Natural killer cell (primary cell): ENCODE measurements around the gene ULK4. TPM values are rescaled to one million over a fixed set of nuclear protein-coding genes. Genes with fewer than 3 reads are reported as not detected.

ENCODE experiments used
- ATAC-seq, 3 donors: fragments of 150-1000 bp in 2 of 3; fragments of 200-7000 bp in 1 of 3; cut with Tn5 transposase; 1 replicate in 1 of 3; 2 replicates in 2 of 3; pipeline ENCODE4 v1.10.0; 2021; ENCODE audit warnings: mild to moderate bottlenecking in 2 of 3, moderate library complexity in 2 of 3
- DNase-seq, 2 donors: peaks; one replicate each; pipeline versions ENCODE4 v3.0.0 to v3.0.0-alpha.2; 2013 to 2021; ENCODE audit warnings: mixed read lengths in 1 of 2
- H3K27ac ChIP-seq: one replicate; pipeline ENCODE4 v1.5.1; 2013; ENCODE audit warnings: mild to moderate bottlenecking, low read length
- H3K27me3 ChIP-seq: one replicate; pipeline ENCODE4 v1.6.1; 2013; ENCODE audit warnings: low read length; ENCODE audit not compliant: control insufficient read depth, insufficient read depth
- H3K36me3 ChIP-seq: one replicate; pipeline ENCODE4 v1.6.1; 2013; ENCODE audit warnings: low read length; ENCODE audit not compliant: control insufficient read depth, insufficient read depth
- H3K4me1 ChIP-seq: one replicate; pipeline ENCODE4 v1.6.1; 2013; ENCODE audit warnings: low read length; ENCODE audit not compliant: control insufficient read depth, insufficient read depth
- H3K4me3 ChIP-seq: one replicate; pipeline ENCODE4 v1.5.1; 2013; ENCODE audit warnings: low read length
- H3K9me3 ChIP-seq: one replicate; pipeline ENCODE4 v1.6.1; 2013; ENCODE audit warnings: low read length; ENCODE audit not compliant: control insufficient read depth, insufficient read depth
- H3K27ac Mint-ChIP-seq, 2 donors: one replicate each; pipeline ENCODE4 v1.8.0; 2022; ENCODE audit warnings: mild to moderate bottlenecking in 2 of 2, mixed read lengths in 2 of 2, moderate library complexity in 1 of 2
- H3K27me3 Mint-ChIP-seq, 2 donors: one replicate each; pipeline ENCODE4 v1.8.0; 2022; ENCODE audit warnings: low read depth in 2 of 2, mixed read lengths in 2 of 2
- H3K36me3 Mint-ChIP-seq: one replicate; pipeline ENCODE4 v1.8.0; 2022; ENCODE audit warnings: mixed read lengths
- H3K4me1 Mint-ChIP-seq, 2 donors: one replicate each; pipeline ENCODE4 v1.8.0; 2022; ENCODE audit warnings: mixed read lengths in 2 of 2
- H3K4me3 Mint-ChIP-seq: one replicate; pipeline ENCODE4 v1.8.0; 2022; ENCODE audit warnings: mild to moderate bottlenecking, moderate library complexity, mixed read lengths
- H3K9me3 Mint-ChIP-seq, 2 donors: one replicate each; pipeline ENCODE4 v1.8.0; 2022; ENCODE audit warnings: mixed read lengths in 2 of 2
- CTCF ChIP-seq: fragments of 200-600 bp; IDR thresholded peaks from one replicate; pipeline ENCODE4 v1.8.0; 2022; ENCODE audit warnings: antibody characterized with exemption
- WGBS: methylation state at CpG from one replicate; pipeline ENCODE4 v1.1.7; 2013; ENCODE audit warnings: missing lambda C conversion rate; ENCODE audit not compliant: insufficient coverage; 5-methylcytosine and 5-hydroxymethylcytosine counted together
- intact Hi-C: fragments of 100-400 bp; cut with micrococcal nuclease; formaldehyde crosslinking; loops from one replicate; pipeline ENCODE4 v1.14.2; 2022
- total RNA-seq, 4 donors: library from RNA; stranded (reverse); fragments of 120-200 nt in 1 of 4; gene quantifications; one replicate each; pipeline versions ENCODE4 v1.2.3 to v1.2.4, GENCODE V29; 2013 to 2022

Gene ULK4
- total RNA-seq, 3 donors from 2014 or later (not counting 1 experiment from before 2014, with no cell fraction given): 19.2 to 25.7 (median 21.2) TPM

GRCh38 chr3:41265011-41265545 lies 696.8 kb downstream of the ULK4 start:
- Histone ChIP-seq H3K36me3 (no peaks in the 10 kb centered on the region), H3K4me3 (no peak overlapping the region), H3K4me1 (no peaks in the 10 kb centered on the region), H3K27me3 (no peaks in the 10 kb centered on the region), H3K27ac (no peak overlapping the region), H3K9me3 (no peaks in the 10 kb centered on the region)
- ATAC-seq: no peak
- intact Hi-C loops: no loop called here
- no peak overlapping the region for H3K4me3 Mint-ChIP-seq
- no peaks in the 10 kb centered on the region for H3K36me3 Mint-ChIP-seq
- H3K27me3 Mint-ChIP-seq: no peaks in the 10 kb centered on the region
- H3K4me1 Mint-ChIP-seq: no peaks in the 10 kb centered on the region
- H3K27ac Mint-ChIP-seq: no peak overlapping the region
- WGBS: 84% methylated on average over 10 of the region's 11 CpGs
- no peak for DNase-seq
- no peak for TF ChIP-seq CTCF
- peaks cover 0 to 3% of the 10 kb centered on the region in 2 donors for H3K9me3 Mint-ChIP-seq

GRCh38 chr3:41260063-41260450 lies 701.8 kb downstream of the ULK4 start:
- no peaks in the 10 kb centered on the region for H3K36me3 ChIP-seq
- no peak for TF ChIP-seq CTCF
- H3K4me3 Mint-ChIP-seq: no peak overlapping the region
- intact Hi-C loops: no loop called here
- no peaks in the 10 kb centered on the region for H3K4me1 ChIP-seq
- DNase-seq: no peak
- 98% methylated on average over 3 of the region's 3 CpGs for WGBS
- no peaks in the 10 kb centered on the region for H3K36me3 Mint-ChIP-seq
- ATAC-seq: no peak
- no peaks in the 10 kb centered on the region for H3K4me1 Mint-ChIP-seq
- no peaks in the 10 kb centered on the region for H3K27me3 Mint-ChIP-seq
- H3K9me3 ChIP-seq: no peaks in the 10 kb centered on the region
- no peak overlapping the region for H3K27ac ChIP-seq
- no peaks in the 10 kb centered on the region for H3K27me3 ChIP-seq
- no peak overlapping the region for H3K4me3 ChIP-seq
- no peaks in the 10 kb centered on the region for H3K9me3 Mint-ChIP-seq
- no peak overlapping the region for H3K27ac Mint-ChIP-seq

- DNase-seq (no peak), ATAC-seq (no peak)
- Histone ChIP-seq H3K4me3 (no peak overlapping the region), H3K9me3 (no peaks in the 10 kb centered on the region), H3K27ac (no peak overlapping the region), H3K4me1 (no peaks in the 10 kb centered on the region), H3K27me3 (no peaks in the 10 kb centered on the region), H3K36me3 (no peaks in the 10 kb centered on the region)
- H3K27me3 Mint-ChIP-seq: no peaks in the 10 kb centered on the region
- H3K4me1 Mint-ChIP-seq: no peaks in the 10 kb centered on the region
- TF ChIP-seq CTCF: no peak
- H3K27ac Mint-ChIP-seq: no peak overlapping the region
- no peaks in the 10 kb centered on the region for H3K36me3 Mint-ChIP-seq
- H3K4me3 Mint-ChIP-seq: no peak overlapping the region
- intact Hi-C loops: no loop called here
- WGBS: 100% methylated on average over 1 of the region's 1 CpG
- no peaks in the 10 kb centered on the region for H3K9me3 Mint-ChIP-seq
These were observed 702.3 kb downstream of the ULK4 start for GRCh38 chr3:41259449-41260062.
